ENCODE results near the gene PHF14.

Gene PHF14

DNA sequence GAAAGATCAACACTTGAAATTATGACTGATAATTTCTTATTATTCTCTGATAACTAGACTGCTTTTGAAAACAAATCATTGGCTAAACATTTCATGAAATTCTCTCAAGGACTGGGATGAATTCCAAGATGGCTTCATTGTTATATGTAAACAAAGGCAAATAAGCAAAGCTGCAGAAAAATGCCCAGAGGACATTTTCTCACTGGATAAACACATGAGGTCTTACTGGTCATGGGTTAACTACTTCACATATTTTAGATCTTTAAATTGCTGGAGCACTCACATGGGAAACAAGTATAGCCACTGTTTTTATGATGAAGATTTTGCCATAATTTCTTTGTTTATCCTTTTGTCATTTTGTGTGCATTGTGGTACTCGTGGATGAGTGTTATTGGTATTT is 239.1 kb downstream of the PHF14 start:
- FAIRE-seq: no peak

DNA sequence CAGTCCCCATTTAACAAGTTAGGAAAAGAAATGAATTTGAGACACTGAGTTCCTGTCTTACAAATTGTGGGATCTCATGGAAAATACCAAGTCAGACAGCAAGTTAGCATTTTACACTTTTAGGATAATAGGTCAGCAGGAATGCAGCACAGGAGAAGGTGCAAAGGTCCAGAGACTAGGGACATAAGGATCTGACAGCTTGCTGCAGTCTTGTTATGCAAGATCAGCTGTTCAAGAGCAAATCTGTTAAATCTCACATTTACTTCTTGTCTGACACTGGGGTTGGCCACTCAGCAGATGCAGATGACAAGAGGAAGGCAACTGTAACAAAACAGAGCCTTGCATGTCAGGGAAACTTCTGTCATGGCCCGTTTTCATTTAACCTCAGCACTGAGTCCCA is 239.6 kb downstream of the PHF14 start:
- FAIRE-seq: no peak

DNA sequence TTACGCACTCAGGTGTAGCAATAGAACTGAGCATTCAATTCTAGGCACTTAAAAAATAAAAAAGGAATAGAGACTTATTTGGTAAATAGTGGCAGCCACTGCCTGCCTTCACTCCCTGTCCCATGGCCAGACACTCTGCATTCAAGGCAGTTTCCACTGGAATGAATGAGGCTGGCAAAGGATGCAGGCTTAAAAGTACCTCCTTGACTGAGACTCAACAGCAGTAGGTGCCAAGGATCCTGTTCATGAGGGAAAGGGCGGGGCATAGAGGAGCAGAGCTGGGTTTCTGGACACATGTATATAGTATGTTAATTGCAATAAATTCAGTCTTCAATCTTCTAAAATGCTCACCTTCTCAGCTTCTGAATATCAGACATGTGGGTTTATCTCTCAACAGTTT is 242.6 kb downstream of the PHF14 start:
- FAIRE-seq: no peak

DNA sequence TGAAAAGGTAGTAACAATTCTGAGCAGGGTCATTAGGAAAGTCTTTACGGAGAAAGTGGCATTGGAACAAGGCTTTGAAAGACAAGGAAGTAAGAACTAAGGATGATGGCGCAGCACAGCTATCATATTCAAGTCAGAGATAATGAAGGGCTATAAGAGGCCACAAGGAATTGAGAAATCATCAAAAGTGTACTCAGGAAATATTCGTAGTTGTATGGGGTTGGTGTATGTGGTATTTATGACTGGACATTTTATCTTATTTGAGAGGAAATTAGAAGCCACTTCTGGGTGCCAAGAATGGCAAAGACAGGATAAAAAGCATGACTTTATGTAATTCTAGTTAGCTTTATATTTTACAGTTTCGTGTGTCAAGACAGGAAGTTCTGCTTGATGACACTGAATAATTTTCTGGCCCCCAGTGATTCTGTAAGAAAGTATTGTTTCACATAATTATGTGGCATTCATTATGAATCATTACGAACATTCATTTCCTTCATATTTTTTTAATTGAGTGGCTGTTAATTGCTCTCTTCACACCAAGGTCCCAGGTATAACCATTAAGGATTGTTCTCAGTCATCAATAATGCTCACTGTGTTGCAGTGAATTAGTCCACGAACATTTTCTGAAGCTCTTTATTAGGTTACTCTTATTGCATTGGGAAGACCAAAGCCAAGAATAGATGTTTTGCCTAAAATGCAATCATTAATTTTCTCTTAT is 244.3 kb downstream of the PHF14 start:
- FAIRE-seq: no peak
